ENCODE measurements around the gene GLT6D1.

GRCh38 chr9:135660407-135660806 lies 21.1 kb upstream of the GLT6D1 start:
- TF ChIP-seq, protein P1, sequence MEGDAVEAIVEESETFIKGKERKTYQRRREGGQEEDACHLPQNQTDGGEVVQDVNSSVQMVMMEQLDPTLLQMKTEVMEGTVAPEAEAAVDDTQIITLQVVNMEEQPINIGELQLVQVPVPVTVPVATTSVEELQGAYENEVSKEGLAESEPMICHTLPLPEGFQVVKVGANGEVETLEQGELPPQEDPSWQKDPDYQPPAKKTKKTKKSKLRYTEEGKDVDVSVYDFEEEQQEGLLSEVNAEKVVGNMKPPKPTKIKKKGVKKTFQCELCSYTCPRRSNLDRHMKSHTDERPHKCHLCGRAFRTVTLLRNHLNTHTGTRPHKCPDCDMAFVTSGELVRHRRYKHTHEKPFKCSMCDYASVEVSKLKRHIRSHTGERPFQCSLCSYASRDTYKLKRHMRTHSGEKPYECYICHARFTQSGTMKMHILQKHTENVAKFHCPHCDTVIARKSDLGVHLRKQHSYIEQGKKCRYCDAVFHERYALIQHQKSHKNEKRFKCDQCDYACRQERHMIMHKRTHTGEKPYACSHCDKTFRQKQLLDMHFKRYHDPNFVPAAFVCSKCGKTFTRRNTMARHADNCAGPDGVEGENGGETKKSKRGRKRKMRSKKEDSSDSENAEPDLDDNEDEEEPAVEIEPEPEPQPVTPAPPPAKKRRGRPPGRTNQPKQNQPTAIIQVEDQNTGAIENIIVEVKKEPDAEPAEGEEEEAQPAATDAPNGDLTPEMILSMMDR (IDR thresholded peaks at IDR 0.05) = no peak
- no peak for TF ChIP-seq EP300 (IDR thresholded peaks at IDR 0.05)

All from gastroesophageal sphincter (tissue), 3 donors.